CD14-positive monocyte (primary cell): ENCODE results near the gene LRP1. TPM values are rescaled to one million over a fixed set of nuclear protein-coding genes. Genes with fewer than 3 reads are reported as not detected.

Source experiments
- DNase-seq, 3 donors: peaks; one replicate each; pipeline ENCODE4 v3.0.0-alpha.2; 2011 to 2022
- H2AFZ ChIP-seq: 2 replicates; pipeline ENCODE4 v1.6.0; 2012; ENCODE audit warnings: mild to moderate bottlenecking, low read depth, low read length, inconsistent platforms; ENCODE audit not compliant: insufficient read depth, poor library complexity, severe bottlenecking
- H3K27ac ChIP-seq, 2 donors: 1 replicate in 1 of 2; 2 replicates in 1 of 2; pipeline ENCODE4 v1.5.1; 2012 to 2013; ENCODE audit warnings: low read length in 2 of 2, control low read depth in 1 of 2, inconsistent platforms in 1 of 2, low read depth in 1 of 2, mild to moderate bottlenecking in 1 of 2
- H3K27me3 ChIP-seq, 2 donors: one replicate each; pipeline versions ENCODE4 v1.6.0 to v1.6.1; 2011 to 2013; ENCODE audit warnings: low read length in 2 of 2; ENCODE audit not compliant: control insufficient read depth in 2 of 2, insufficient read depth in 2 of 2
- H3K36me3 ChIP-seq, 2 donors: replicated peaks in 1 of 2; 1 replicate in 1 of 2; 2 replicates in 1 of 2; pipeline versions ENCODE4 v1.5.1 to v1.6.1; 2012 to 2013; ENCODE audit warnings: low read length in 2 of 2, control low read depth in 1 of 2, inconsistent platforms in 1 of 2, mild to moderate bottlenecking in 1 of 2; ENCODE audit not compliant: insufficient read depth in 2 of 2, control insufficient read depth in 1 of 2
- H3K4me1 ChIP-seq, 2 donors: 1 replicate in 1 of 2; 2 replicates in 1 of 2; pipeline versions ENCODE4 v1.5.1 to v1.6.1; 2012 to 2013; ENCODE audit warnings: low read length in 2 of 2, control low read depth in 1 of 2, inconsistent platforms in 1 of 2, mild to moderate bottlenecking in 1 of 2, moderate library complexity in 1 of 2; ENCODE audit not compliant: insufficient read depth in 2 of 2, control insufficient read depth in 1 of 2
- H3K4me2 ChIP-seq: replicated peaks from 2 replicates; pipeline ENCODE3; 2012; ENCODE audit warnings: low read length, moderate library complexity, mild to moderate bottlenecking; ENCODE audit not compliant: poor library complexity, severe bottlenecking; ENCODE audit errors: extremely low read depth
- H3K4me3 ChIP-seq, 3 experiments: fragments of 200-600 bp in 1 of 3; sonication (generic) in 1 of 3; replicated peaks in 1 of 3; 1 replicate in 2 of 3; 2 replicates in 1 of 3; pipeline ENCODE4 v1.5.1; 2011 to 2013; ENCODE audit warnings: low read length in 3 of 3, mild to moderate bottlenecking in 3 of 3, control low read depth in 2 of 3, low read depth in 2 of 3, inconsistent platforms in 1 of 3, moderate library complexity in 1 of 3
- H3K79me2 ChIP-seq: 2 replicates; pipeline ENCODE4 v1.6.0; 2012; ENCODE audit warnings: mild to moderate bottlenecking, control low read depth, inconsistent platforms, low read length, moderate library complexity; ENCODE audit not compliant: insufficient read depth
- H3K9ac ChIP-seq: 2 replicates; pipeline ENCODE4 v1.6.0; 2017; ENCODE audit warnings: low read length, mild to moderate bottlenecking; ENCODE audit not compliant: insufficient read depth, poor library complexity, severe bottlenecking
- H3K9me3 ChIP-seq, 2 donors: replicated peaks in 1 of 2; 1 replicate in 1 of 2; 2 replicates in 1 of 2; pipeline versions ENCODE4 v1.5.1 to v1.6.1; 2012 to 2013; ENCODE audit warnings: low read length in 2 of 2, control low read depth in 1 of 2; ENCODE audit not compliant: control insufficient read depth in 1 of 2, insufficient read depth in 1 of 2
- H4K20me1 ChIP-seq: 2 replicates; pipeline ENCODE4 v1.6.0; 2012; ENCODE audit warnings: mild to moderate bottlenecking, low read length, control low read depth, moderate library complexity; ENCODE audit not compliant: insufficient read depth
- H3K27ac Mint-ChIP-seq, 7 donors: one replicate each; pipeline ENCODE4 v1.8.0; 2020; ENCODE audit warnings: mild to moderate bottlenecking in 7 of 7, mixed read lengths in 7 of 7, moderate library complexity in 6 of 7, inconsistent platforms in 2 of 7
- H3K27me3 Mint-ChIP-seq, 3 donors: one replicate each; pipeline ENCODE4 v1.8.0; 2021 to 2022; ENCODE audit warnings: low read depth in 3 of 3, mild to moderate bottlenecking in 3 of 3, mixed read lengths in 3 of 3, moderate library complexity in 3 of 3, inconsistent platforms in 1 of 3
- H3K36me3 Mint-ChIP-seq, 2 donors: one replicate each; pipeline ENCODE4 v1.8.0; 2020; ENCODE audit warnings: mixed read lengths in 2 of 2, inconsistent platforms in 1 of 2, mild to moderate bottlenecking in 1 of 2
- H3K4me1 Mint-ChIP-seq: one replicate; pipeline ENCODE4 v1.8.0; 2020; ENCODE audit warnings: mild to moderate bottlenecking, mixed read lengths
- H3K4me3 Mint-ChIP-seq, 2 donors: one replicate each; pipeline ENCODE4 v1.8.0; 2020; ENCODE audit warnings: mild to moderate bottlenecking in 2 of 2, mixed read lengths in 2 of 2, moderate library complexity in 1 of 2
- H3K9me3 Mint-ChIP-seq, 7 donors: one replicate each; pipeline ENCODE4 v1.8.0; 2020 to 2022; ENCODE audit warnings: mixed read lengths in 7 of 7, mild to moderate bottlenecking in 6 of 7, moderate library complexity in 6 of 7, inconsistent platforms in 2 of 7
- WGBS: methylation state at CpG from one replicate; pipeline ENCODE4 v1.1.5; 2013; ENCODE audit warnings: missing lambda C conversion rate; ENCODE audit not compliant: insufficient coverage; 5-methylcytosine and 5-hydroxymethylcytosine counted together
- intact Hi-C, 2 donors: fragments of 100-400 bp; cut with micrococcal nuclease; formaldehyde crosslinking; loops; one replicate each; pipeline versions ENCODE4 v1.15.0 to v1.15.1; 2023
- polyA plus RNA-seq, 3 donors: library from polyadenylated mRNA; depleted of rRNA in 1 of 3; unstranded in 2 of 3; stranded (reverse) in 1 of 3; fragments of 300-500 nt in 2 of 3; fragments of >200 nt in 1 of 3; fragmentation: Illumina TruSeq in 2 of 3; gene quantifications; 1 replicate in 2 of 3; 2 replicates in 1 of 3; pipeline ENCODE4 v1.2.3, GENCODE V29; 2012 to 2021
- TF ChIP-seq, protein P1 (sequence below): fragments of 200-600 bp; IDR thresholded peaks from one replicate; pipeline ENCODE4 v1.8.0; 2022; ENCODE audit warnings: antibody characterized with exemption, mild to moderate bottlenecking

LRP1 gene
- polyA plus RNA-seq, 3 donors, result 5.5 to 246 (median 10.5) TPM

DNA sequence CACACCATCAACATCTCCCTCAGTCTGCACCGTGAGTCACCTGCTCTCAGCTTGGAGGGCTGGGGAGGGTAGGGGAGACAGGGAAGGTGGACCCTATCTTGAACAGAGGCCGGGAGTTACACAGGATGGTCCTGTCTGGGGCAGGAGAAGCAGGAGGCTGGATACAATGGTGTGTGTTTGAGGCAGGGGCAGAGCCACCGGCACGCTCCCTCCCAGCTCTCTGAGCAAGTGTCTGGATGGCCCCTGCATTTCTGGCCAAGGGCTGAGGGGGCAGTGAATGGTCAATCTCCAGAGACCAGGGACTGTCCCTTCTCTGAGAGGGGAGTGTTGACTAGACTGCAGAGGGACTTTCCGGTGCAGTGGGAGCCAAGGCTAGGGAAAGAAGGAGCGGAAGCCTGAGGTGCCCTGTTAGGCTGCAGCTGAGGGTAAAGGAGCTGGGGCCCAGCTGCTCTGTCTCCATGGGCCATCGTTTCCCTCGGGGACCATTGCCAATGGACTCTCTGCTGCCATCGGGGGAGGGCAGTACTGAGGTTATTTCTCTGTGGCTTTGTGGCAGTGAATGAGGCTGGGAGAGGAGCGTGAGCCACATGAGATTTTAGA is 17.3 kb downstream of the LRP1 start:
- DNase-seq, result no peak
- Histone ChIP-seq H3K79me2 (peaks cover 50% of the 10 kb centered on the region), H3K4me3 (no peak overlapping the region), H3K4me1 (peaks cover 53 to 55% of the 10 kb centered on the region in 2 donors), H3K9me3 (no peaks in the 10 kb centered on the region), H4K20me1 (peaks cover 83% of the 10 kb centered on the region), H2AFZ (no peak overlapping the region), H3K27me3 (no peaks in the 10 kb centered on the region), H3K4me2 (no peak overlapping the region), H3K9ac (no peak overlapping the region), H3K36me3 (peaks cover 63 to 87% of the 10 kb centered on the region in 2 donors), H3K27ac (peak overlapping the region in 1 of 2 donors; percentile 82)
- TF ChIP-seq, protein P1, sequence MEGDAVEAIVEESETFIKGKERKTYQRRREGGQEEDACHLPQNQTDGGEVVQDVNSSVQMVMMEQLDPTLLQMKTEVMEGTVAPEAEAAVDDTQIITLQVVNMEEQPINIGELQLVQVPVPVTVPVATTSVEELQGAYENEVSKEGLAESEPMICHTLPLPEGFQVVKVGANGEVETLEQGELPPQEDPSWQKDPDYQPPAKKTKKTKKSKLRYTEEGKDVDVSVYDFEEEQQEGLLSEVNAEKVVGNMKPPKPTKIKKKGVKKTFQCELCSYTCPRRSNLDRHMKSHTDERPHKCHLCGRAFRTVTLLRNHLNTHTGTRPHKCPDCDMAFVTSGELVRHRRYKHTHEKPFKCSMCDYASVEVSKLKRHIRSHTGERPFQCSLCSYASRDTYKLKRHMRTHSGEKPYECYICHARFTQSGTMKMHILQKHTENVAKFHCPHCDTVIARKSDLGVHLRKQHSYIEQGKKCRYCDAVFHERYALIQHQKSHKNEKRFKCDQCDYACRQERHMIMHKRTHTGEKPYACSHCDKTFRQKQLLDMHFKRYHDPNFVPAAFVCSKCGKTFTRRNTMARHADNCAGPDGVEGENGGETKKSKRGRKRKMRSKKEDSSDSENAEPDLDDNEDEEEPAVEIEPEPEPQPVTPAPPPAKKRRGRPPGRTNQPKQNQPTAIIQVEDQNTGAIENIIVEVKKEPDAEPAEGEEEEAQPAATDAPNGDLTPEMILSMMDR, result no peak
- Mint-ChIP-seq H3K27me3 (peaks cover 0 to 1% (median 0%) of the 10 kb centered on the region in 3 donors), H3K36me3 (peaks cover 82 to 90% of the 10 kb centered on the region in 2 donors), H3K27ac (peak overlapping the region in 4 of 7 donors; percentile 24 to 86 (median 45)), H3K4me3 (no peak overlapping the region), H3K9me3 (no peaks in the 10 kb centered on the region), H3K4me1 (peaks cover 70% of the 10 kb centered on the region)
- 94% methylated on average over 7 of the region's 10 CpGs for WGBS
- intact Hi-C loops, result no loop called here

DNA sequence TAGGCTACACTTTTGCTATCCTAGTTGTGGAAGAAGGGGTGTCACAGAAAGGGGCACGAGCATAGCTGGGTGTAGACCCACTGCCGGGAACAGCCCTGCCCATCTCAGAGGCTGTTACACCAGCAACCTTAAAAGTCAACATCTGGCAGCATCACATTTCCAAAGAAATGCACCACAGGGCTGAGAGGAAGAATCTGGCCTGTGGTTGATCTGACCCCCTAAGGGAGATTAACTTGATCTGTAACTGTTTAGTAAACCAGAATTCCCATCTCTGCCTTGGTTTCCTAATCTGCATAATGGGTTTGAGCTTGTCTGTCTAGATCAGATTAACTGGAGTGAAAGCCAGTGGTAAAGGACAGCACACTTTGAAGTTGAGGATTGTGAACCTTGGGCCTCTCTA is 17.8 kb downstream of the LRP1 start:
- intact Hi-C loops, result no loop called here
- no peaks in the 10 kb centered on the region for H3K9me3 Mint-ChIP-seq
- no peak overlapping the region for H3K4me3 Mint-ChIP-seq
- no peak overlapping the region for H2AFZ ChIP-seq
- peak overlapping the region in 1 of 2 donors; percentile 82 for H3K27ac ChIP-seq
- H3K27me3 Mint-ChIP-seq, result peaks cover 0 to 1% (median 0%) of the 10 kb centered on the region in 3 donors
- H3K4me1 Mint-ChIP-seq, result peaks cover 76% of the 10 kb centered on the region
- H3K4me1 ChIP-seq, result peaks cover 58 to 60% of the 10 kb centered on the region in 2 donors
- H3K4me3 ChIP-seq, result peak overlapping the region in 1 of 3 experiments; percentile 67
- peaks cover 82 to 90% of the 10 kb centered on the region in 2 donors for H3K36me3 Mint-ChIP-seq
- H4K20me1 ChIP-seq, result peaks cover 80% of the 10 kb centered on the region
- H3K36me3 ChIP-seq, result peaks cover 59 to 87% of the 10 kb centered on the region in 2 donors
- H3K9ac ChIP-seq, result no peak overlapping the region
- peaks cover 53% of the 10 kb centered on the region for H3K79me2 ChIP-seq
- no peak for DNase-seq
- H3K4me2 ChIP-seq, result no peak overlapping the region
- TF ChIP-seq, protein P1, result no peak
- no peaks in the 10 kb centered on the region for H3K9me3 ChIP-seq
- no peaks in the 10 kb centered on the region for H3K27me3 ChIP-seq
- H3K27ac Mint-ChIP-seq, result peak overlapping the region in 6 of 7 donors; percentile 24 to 97 (median 76)
- 100% methylated on average over 2 of the region's 2 CpGs for WGBS
